H9 (cell line): ENCODE measurements around the gene METTL4. TPM values are rescaled to one million over a fixed set of nuclear protein-coding genes. Genes with fewer than 3 reads are reported as not detected.

ENCODE experiments used
- DNase-seq: peaks from one replicate; pipeline ENCODE4 v3.0.0-alpha.2; 2017
- H2AFZ ChIP-seq: one replicate; pipeline ENCODE4 v1.6.1; 2013; ENCODE audit warnings: mild to moderate bottlenecking, low read length, control low read depth, moderate library complexity
- H2AK5ac ChIP-seq: 2 replicates; pipeline ENCODE4 v1.6.1; 2013; ENCODE audit warnings: low read length, control low read depth, mixed read lengths; ENCODE audit not compliant: insufficient read length
- H2BK120ac ChIP-seq: one replicate; pipeline ENCODE4 v1.6.1; 2013; ENCODE audit warnings: low read depth, mild to moderate bottlenecking, low read length, control low read depth, inconsistent platforms; ENCODE audit not compliant: poor library complexity, severe bottlenecking
- H2BK12ac ChIP-seq: 2 replicates; pipeline ENCODE4 v1.6.1; 2013; ENCODE audit warnings: low read length, control low read depth, mixed read lengths, low read depth; ENCODE audit not compliant: insufficient read length
- H2BK15ac ChIP-seq: 2 replicates; pipeline ENCODE4 v1.6.1; 2013; ENCODE audit warnings: low read depth, low read length, control low read depth
- H2BK20ac ChIP-seq: one replicate; pipeline ENCODE4 v1.6.1; 2013; ENCODE audit warnings: low read depth, mild to moderate bottlenecking, low read length, control low read depth, inconsistent platforms; ENCODE audit not compliant: poor library complexity, severe bottlenecking
- H2BK5ac ChIP-seq: 2 replicates; pipeline ENCODE4 v1.6.1; 2013; ENCODE audit warnings: low read length, control low read depth, mixed read lengths; ENCODE audit not compliant: insufficient read length
- H3K14ac ChIP-seq: 2 replicates; pipeline ENCODE4 v1.6.1; 2013; ENCODE audit warnings: low read length, control low read depth; ENCODE audit not compliant: insufficient read depth
- H3K18ac ChIP-seq: 2 replicates; pipeline ENCODE4 v1.6.1; 2013; ENCODE audit warnings: low read depth, mild to moderate bottlenecking, mixed read lengths, low read length, control low read depth; ENCODE audit not compliant: insufficient read length
- H3K23ac ChIP-seq: 2 replicates; pipeline ENCODE4 v1.6.1; 2013; ENCODE audit warnings: low read length, control low read depth, mixed read lengths, low read depth; ENCODE audit not compliant: insufficient read length
- H3K23me2 ChIP-seq: 2 replicates; pipeline ENCODE4 v1.6.1; 2013; ENCODE audit warnings: low read depth, mild to moderate bottlenecking, mixed read lengths, low read length, control low read depth; ENCODE audit not compliant: insufficient read length, poor library complexity, severe bottlenecking
- H3K27ac ChIP-seq: 2 replicates; pipeline ENCODE4 v1.5.1; 2013; ENCODE audit warnings: low read length, control low read depth, mixed read lengths, low read depth; ENCODE audit not compliant: insufficient read length
- H3K27me3 ChIP-seq: 2 replicates; pipeline ENCODE4 v1.6.1; 2013; ENCODE audit warnings: low read length, control low read depth, inconsistent platforms; ENCODE audit not compliant: insufficient read depth
- H3K4ac ChIP-seq: 2 replicates; pipeline ENCODE4 v1.6.1; 2013; ENCODE audit warnings: low read depth, mild to moderate bottlenecking, control low read depth, inconsistent platforms, low read length, moderate library complexity
- H3K4me1 ChIP-seq: 2 replicates; pipeline ENCODE4 v1.6.1; 2013; ENCODE audit warnings: low read length, control low read depth, inconsistent platforms; ENCODE audit not compliant: insufficient read depth
- H3K4me2 ChIP-seq: 2 replicates; pipeline ENCODE4 v1.6.1; 2013; ENCODE audit warnings: low read length, control low read depth, mixed read lengths; ENCODE audit not compliant: insufficient read length, insufficient read depth
- H3K56ac ChIP-seq: 2 replicates; pipeline ENCODE4 v1.6.1; 2013; ENCODE audit warnings: low read depth, mild to moderate bottlenecking, mixed read lengths, low read length, control low read depth; ENCODE audit not compliant: insufficient read length
- H3K79me1 ChIP-seq: 2 replicates; pipeline ENCODE4 v1.6.1; 2013; ENCODE audit warnings: low read depth, mild to moderate bottlenecking, moderate library complexity, low read length, control low read depth, inconsistent platforms; ENCODE audit not compliant: insufficient read depth, poor library complexity, severe bottlenecking
- H3K79me2 ChIP-seq: 2 replicates; pipeline ENCODE4 v1.6.1; 2013; ENCODE audit warnings: low read length, control low read depth, inconsistent platforms; ENCODE audit not compliant: insufficient read depth
- H3K9ac ChIP-seq: 2 replicates; pipeline ENCODE4 v1.6.1; 2013; ENCODE audit warnings: low read length, control low read depth, mixed read lengths; ENCODE audit not compliant: insufficient read length; ENCODE audit errors: extremely low read depth
- H3K9me3 ChIP-seq: one replicate; pipeline ENCODE4 v1.6.1; 2013; ENCODE audit warnings: low read depth, low read length, inconsistent platforms; ENCODE audit not compliant: control insufficient read depth
- H3T11ph ChIP-seq: one replicate; pipeline ENCODE4 v1.6.1; 2013; ENCODE audit warnings: mild to moderate bottlenecking, low read length, control low read depth, inconsistent platforms
- H4K20me1 ChIP-seq: one replicate; pipeline ENCODE4 v1.6.1; 2013; ENCODE audit not compliant: control insufficient read depth, insufficient read length, insufficient read depth
- H4K5ac ChIP-seq: 2 replicates; pipeline ENCODE4 v1.6.1; 2013; ENCODE audit warnings: low read depth, mild to moderate bottlenecking, mixed read lengths, low read length, control low read depth; ENCODE audit not compliant: insufficient read length
- H4K8ac ChIP-seq: replicated peaks from 2 replicates; pipeline ENCODE4 v1.6.1; 2013; ENCODE audit warnings: low read length, control low read depth, mixed read lengths, low read depth; ENCODE audit not compliant: insufficient read length
- H4K91ac ChIP-seq: 2 replicates; pipeline ENCODE4 v1.6.1; 2013; ENCODE audit warnings: low read depth, mild to moderate bottlenecking, moderate library complexity, mixed read lengths, low read length, control low read depth; ENCODE audit not compliant: insufficient read length
- H3K27ac Mint-ChIP-seq, 3 experiments: 2 replicates in 2 of 3; 3 replicates in 1 of 3; pipeline ENCODE4 v1.8.0; 2020 to 2021; ENCODE audit warnings: mixed read lengths in 3 of 3, mild to moderate bottlenecking in 1 of 3, moderate library complexity in 1 of 3
- H3K27me3 Mint-ChIP-seq: 2 replicates; pipeline ENCODE4 v1.8.0; 2021; ENCODE audit warnings: low read depth, mild to moderate bottlenecking, moderate library complexity, mixed read lengths
- H3K36me3 Mint-ChIP-seq, 3 experiments: 2 replicates in 2 of 3; 3 replicates in 1 of 3; pipeline ENCODE4 v1.8.0; 2020 to 2021; ENCODE audit warnings: low read depth in 3 of 3, mixed read lengths in 3 of 3; ENCODE audit not compliant: insufficient read depth in 1 of 3
- H3K4me1 Mint-ChIP-seq, 2 experiments: 2 replicates each; pipeline ENCODE4 v1.8.0; 2020; ENCODE audit warnings: mixed read lengths in 2 of 2
- H3K4me3 Mint-ChIP-seq, 2 experiments: 2 replicates in 1 of 2; 3 replicates in 1 of 2; pipeline ENCODE4 v1.8.0; 2020 to 2021; ENCODE audit warnings: mild to moderate bottlenecking in 2 of 2, mixed read lengths in 2 of 2, moderate library complexity in 1 of 2
- H3K9me3 Mint-ChIP-seq, 2 experiments: 2 replicates in 1 of 2; 3 replicates in 1 of 2; pipeline ENCODE4 v1.8.0; 2020; ENCODE audit warnings: mild to moderate bottlenecking in 2 of 2, mixed read lengths in 2 of 2, moderate library complexity in 1 of 2
- CTCF ChIP-seq: fragments of 200-600 bp; sonication (generic); conservative IDR thresholded peaks from 3 replicates; pipeline ENCODE4 v1.8.0; 2021; ENCODE audit warnings: antibody characterized with exemption, mild to moderate bottlenecking
- WGBS: extraction: QIAGEN DNeasy Blood & Tissue Kit; methylation state at CpG from one replicate; pipeline ENCODE4 v1.1.7; 2013; ENCODE audit warnings: missing lambda C conversion rate, low lambda C conversion rate, mixed read lengths; ENCODE audit not compliant: insufficient read length; ENCODE audit errors: extremely low coverage; 5-methylcytosine and 5-hydroxymethylcytosine counted together
- total RNA-seq: library from RNA; stranded (reverse); gene quantifications from 2 replicates; pipeline ENCODE4 v1.2.1, GENCODE V29; 2021

Gene METTL4
- total RNA-seq, 1 experiment from 2014 or later = 14.2 TPM

DNA sequence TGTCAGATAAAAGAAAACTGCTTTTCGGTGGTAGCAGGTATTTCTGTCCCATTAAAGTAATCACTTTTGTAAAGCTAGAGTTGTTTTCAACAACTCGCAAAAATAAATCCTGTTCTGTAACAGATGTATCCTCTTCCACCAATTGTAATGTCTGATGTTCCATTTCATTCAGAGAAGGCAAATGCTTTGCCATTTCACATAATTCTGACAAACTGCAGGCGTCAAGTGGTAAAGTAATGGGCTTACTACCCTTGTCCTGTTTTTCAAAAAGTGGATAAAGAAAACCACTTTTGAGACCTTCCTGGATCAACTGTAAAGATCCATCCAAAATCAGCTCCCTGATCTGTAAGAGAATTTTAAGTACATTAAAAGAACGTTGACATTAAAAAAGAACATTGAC is 16.6 kb downstream of the METTL4 start:
- Histone ChIP-seq H2BK20ac (no peak overlapping the region), H2BK12ac (no peak overlapping the region), H3T11ph (no peak overlapping the region), H3K27ac (no peak overlapping the region), H3K4me2 (no peak overlapping the region), H3K56ac (no peak overlapping the region), H3K23me2 (no peaks in the 10 kb centered on the region), H4K20me1 (no peaks in the 10 kb centered on the region), H3K4me1 (no peaks in the 10 kb centered on the region), H3K14ac (no peak overlapping the region), H3K9me3 (no peaks in the 10 kb centered on the region), H4K8ac (no peak overlapping the region), H3K79me1 (no peaks in the 10 kb centered on the region), H4K5ac (no peak overlapping the region), H3K27me3 (no peaks in the 10 kb centered on the region), H2AK5ac (no peak overlapping the region), H3K18ac (no peak overlapping the region), H3K23ac (no peak overlapping the region), H3K79me2 (no peaks in the 10 kb centered on the region), H2BK15ac (no peak overlapping the region), H2AFZ (no peak overlapping the region), H2BK5ac (no peak overlapping the region), H3K4ac (no peak overlapping the region), H4K91ac (no peak overlapping the region), H3K9ac (no peak overlapping the region), H2BK120ac (no peak overlapping the region)
- no peak overlapping the region for H3K4me3 Mint-ChIP-seq
- H3K4me1 Mint-ChIP-seq = peaks cover 10 to 11% of the 10 kb centered on the region in 2 experiments
- no peak for TF ChIP-seq CTCF
- no CpG with 5 or more reads among the region's 4 CpGs for WGBS
- no peaks in the 10 kb centered on the region for H3K9me3 Mint-ChIP-seq
- peaks cover 5 to 18% (median 11%) of the 10 kb centered on the region in 3 experiments; a peak in 6 of 7 replicates for H3K36me3 Mint-ChIP-seq
- H3K27me3 Mint-ChIP-seq = no peaks in the 10 kb centered on the region
- H3K27ac Mint-ChIP-seq = no peak overlapping the region
- no peak for DNase-seq
